ENCODE data around the gene RGS12. TPM values are rescaled to one million over a fixed set of nuclear protein-coding genes. Genes with fewer than 3 reads are reported as not detected.

The RGS12 gene
- polyA plus RNA-seq, 3 donors = 44.9 to 60.4 (median 48.8) TPM

DNA sequence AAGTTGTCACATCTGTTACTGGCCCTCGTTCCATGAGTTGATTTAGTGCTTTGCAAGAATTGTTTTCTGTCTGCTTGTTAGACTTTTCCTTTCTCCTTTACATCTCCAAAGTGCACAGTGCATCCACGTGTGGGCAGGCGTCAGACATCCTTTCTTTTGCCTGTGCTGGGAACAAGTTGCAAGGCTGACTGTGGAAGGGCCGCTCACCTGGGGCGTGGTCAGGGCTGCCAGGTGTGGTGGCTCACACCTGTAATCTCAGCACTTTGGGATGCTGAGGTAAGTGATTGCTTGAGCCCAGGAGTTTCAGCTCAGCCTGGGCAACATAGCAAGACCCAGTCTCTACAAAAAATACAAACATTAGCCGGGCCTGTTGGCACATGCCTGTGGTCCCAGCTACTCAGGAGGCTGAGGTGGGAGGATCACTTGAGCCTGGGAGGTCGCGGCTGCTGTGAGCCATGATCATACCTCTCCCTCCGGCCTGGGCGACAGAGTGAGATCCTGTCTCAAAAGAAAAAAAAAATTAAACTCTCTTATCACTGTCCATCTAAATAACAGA, 46.2 kb downstream of the RGS12 start:
- DNase-seq (ENCODE audit: extremely low read depth in 1 of 11, low read depth in 9 of 11, low spot score in 4 of 11) = no peak

DNA sequence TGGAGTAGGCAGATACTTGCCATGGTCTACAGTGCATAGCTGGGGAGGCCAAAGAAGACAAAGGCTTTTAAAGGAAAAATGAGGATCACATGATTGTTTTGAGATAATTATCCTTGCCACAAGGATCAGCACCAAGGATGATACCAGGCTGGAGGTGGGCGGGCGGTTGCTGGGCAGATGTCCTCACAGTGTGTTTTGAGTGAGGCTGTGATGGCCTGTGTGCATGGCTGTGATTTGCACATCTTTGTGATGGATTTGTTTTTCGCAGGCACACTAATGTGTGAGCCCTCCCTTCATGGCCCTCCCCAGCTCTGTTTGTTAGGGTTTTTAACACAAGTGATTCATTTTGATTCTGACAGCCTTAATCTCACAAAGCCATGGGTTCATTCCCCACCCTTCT, 46.8 kb downstream of the RGS12 start:
- DNase-seq (ENCODE audit: extremely low read depth in 1 of 11, low read depth in 9 of 11, low spot score in 4 of 11) = no peak

DNA sequence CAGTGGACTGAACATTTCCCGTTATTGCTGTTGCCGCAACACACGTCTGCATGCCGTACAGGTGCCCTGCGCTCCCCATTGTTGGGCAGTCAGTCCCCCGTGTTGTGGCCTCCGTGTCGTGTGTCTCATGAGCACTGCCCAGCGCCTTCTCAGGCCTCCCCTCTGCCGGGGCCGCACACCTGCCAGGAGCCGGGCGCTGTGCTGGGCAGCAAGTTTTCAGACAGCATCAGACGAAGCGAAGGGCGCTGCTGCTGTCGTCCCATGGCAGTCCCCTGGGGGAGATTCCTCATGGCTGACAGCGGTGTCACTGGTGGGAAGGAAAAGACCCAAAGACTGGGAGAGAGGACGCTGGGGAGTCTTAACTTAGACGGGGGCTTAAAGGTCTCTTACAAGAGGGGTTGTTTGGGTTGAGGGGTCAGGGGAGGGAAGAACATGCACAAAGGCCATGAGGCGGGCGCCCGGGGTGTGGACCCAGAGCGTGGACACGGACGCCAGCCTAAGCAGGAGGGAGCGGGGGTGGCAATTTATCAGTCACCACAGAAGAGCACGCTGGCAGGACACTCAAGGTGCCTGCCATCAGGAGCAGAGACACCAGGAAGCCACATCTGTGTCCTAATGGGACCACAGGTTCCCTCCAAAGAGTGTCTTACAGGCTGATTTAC, 47.3 kb downstream of the RGS12 start:
- no peak for DNase-seq (ENCODE audit: extremely low read depth in 1 of 11, low read depth in 9 of 11, low spot score in 4 of 11)

DNA sequence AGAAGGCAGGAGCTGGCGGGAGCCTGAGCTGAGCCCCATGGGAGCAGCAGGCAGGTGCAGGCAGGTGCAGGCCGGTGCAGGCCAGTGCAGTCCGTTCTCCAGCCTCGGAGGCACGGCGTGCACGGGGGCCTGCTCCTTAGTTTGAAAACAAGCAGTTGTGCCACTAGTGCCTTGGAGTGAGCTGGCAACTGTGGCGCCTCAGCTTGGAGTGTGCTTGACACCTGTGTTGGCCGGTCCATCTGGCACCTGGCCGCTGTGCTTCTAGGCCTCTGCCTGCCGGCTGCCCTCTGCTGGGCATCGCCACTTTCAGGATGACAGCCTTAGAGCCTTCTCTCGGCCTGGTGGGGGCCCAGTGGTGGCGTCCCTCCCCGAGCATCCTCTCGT, 47.9 kb downstream of the RGS12 start:
- no peak for DNase-seq (ENCODE audit: extremely low read depth in 1 of 11, low read depth in 9 of 11, low spot score in 4 of 11)

DNA sequence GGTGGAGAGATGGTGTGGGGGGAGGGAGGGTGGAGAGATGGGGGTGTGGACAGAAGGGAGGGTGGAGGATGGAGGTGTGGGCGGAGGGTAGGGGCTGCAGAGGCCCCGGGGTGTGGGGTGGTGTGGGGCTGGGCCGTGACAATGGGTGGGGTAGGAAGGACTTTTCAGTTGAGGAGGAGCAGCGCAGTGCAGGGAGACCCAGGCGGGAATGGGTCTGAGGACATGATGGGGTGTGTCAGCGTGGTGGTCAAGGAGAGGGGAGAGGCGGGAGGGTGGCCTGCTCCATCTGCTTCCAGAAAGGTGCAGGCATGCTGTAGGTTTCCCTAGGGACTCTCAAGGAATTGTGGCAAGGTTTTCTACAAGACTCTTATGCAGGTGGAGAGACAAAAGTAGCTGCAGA, 48.9 kb downstream of the RGS12 start:
- DNase-seq (ENCODE audit: extremely low read depth in 1 of 11, low read depth in 9 of 11, low spot score in 4 of 11) = no peak

DNA sequence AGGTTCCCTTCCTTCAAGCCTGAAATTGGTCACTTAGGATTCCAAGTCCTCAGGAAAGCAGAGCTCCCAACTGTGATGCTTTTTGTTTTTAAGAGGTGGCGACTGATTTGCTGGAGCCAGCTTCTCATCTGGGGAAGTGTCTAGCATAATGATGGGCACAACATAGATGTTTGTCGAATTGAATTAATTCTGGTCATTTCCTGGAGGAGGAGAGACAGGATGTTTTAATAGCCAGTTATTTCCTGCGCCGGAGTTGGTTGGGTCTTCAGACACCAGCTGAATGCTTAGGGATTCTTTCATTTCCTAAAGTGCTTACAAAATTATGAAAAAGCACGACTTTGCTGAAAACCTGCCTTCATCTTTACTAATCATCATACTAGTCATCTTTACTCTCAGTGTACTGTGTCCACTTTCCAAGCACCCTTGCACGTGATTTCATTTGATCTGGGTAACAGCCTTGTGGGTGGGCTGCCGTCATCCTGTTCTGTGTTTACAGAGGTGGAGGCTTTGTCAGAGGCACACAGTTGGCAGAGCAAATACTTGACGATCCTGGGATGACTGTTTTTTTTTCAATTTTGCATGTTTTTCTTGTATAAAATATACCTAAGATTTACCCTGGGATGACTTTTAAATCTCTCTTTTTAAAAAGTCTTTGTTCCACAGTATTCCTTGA, 49.5 kb downstream of the RGS12 start:
- no peak for DNase-seq (ENCODE audit: extremely low read depth in 1 of 11, low read depth in 9 of 11, low spot score in 4 of 11)

Other genes starting within 250 kb of the RGS12 start
- not detected for gene HTT-AS, start 218.5 kb upstream of the RGS12 start, polyA plus RNA-seq (ENCODE audit: insufficient read length in 3 of 3)
- 10 to 100 TPM; 30.8 to 38.1 (median 37.9) TPM for gene HTT, start 218.3 kb upstream of the RGS12 start, polyA plus RNA-seq (ENCODE audit: insufficient read length in 3 of 3)
- 1 to 10 TPM in 1 of 3 donors, under 1 TPM in 2; 0.55 to 1.1 (median 0.64) TPM for gene MSANTD1, start 43.9 kb upstream of the RGS12 start, polyA plus RNA-seq (ENCODE audit: insufficient read length in 3 of 3)
- 1 to 10 TPM in 2 of 3 donors, under 1 TPM in 1; 0.78 to 2.7 (median 2.6) TPM for gene HGFAC, start 148.9 kb downstream of the RGS12 start, polyA plus RNA-seq (ENCODE audit: insufficient read length in 3 of 3)
- gene DOK7, start 170.3 kb downstream of the RGS12 start, polyA plus RNA-seq (ENCODE audit: insufficient read length in 3 of 3) = 1 to 10 TPM; 2.2 to 3.7 (median 3.1) TPM
- gene LRPAP1, start 239.4 kb downstream of the RGS12 start, polyA plus RNA-seq (ENCODE audit: insufficient read length in 3 of 3) = 100 to 1,000 TPM; 164 to 210 (median 176) TPM

Measured in renal cortex interstitium (tissue), 11 donors.